Limb (tissue), 2 donors: ENCODE results near the gene KLHL29.

Experiments
- DNase-seq, 2 donors: peaks; one replicate each; pipeline ENCODE4 v3.0.0-alpha.2; 2016; ENCODE audit errors: extremely low spot score in 2 of 2

The KLHL29 gene

DNA sequence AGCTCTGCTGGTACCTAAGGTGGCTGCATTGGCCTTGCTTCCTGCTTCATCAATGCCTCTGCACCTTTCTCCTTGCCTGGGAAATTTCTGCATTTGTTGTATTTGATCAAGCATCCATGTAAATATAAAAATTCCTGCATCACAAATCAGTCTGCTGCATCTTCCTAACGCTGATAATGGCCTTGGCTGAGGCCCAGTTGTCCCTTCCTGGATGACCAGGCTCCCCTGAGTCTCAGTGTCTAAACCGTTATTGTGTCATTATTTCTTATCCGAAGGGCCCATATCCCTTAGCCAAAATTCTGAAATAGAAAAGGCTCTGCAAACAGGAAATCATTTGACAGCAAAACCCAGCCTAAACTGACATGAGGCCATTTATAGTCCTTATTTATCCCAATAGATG, 62.4 kb downstream of the KLHL29 start:
- DNase-seq: no peak

GRCh38 chr2:23448906-23449305, 63.9 kb downstream of the KLHL29 start:
- DNase-seq: no peak

DNA sequence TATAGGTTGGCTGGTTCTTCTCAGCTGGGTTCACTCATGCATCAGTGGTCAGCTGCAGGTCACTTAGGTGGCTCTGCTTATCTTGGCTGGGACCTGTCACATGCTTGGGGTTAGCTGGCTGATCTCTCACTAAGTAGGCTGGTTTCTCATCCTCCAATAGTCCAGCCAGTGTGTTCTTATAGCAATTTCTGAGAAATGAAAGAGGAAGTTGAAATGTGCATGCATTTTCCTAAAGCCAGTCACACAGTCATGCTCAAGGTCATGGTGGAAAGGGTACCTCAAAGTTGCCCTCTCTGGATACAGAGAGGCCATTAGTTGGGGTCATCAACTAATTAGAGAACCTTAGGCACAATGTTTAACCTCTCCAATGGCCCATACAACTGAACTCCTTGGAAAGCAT, 64.4 kb downstream of the KLHL29 start:
- no peak for DNase-seq

- DNase-seq: no peak
Observed at GRCh38 chr2:23449831-23450331, 64.9 kb downstream of the KLHL29 start.

DNA sequence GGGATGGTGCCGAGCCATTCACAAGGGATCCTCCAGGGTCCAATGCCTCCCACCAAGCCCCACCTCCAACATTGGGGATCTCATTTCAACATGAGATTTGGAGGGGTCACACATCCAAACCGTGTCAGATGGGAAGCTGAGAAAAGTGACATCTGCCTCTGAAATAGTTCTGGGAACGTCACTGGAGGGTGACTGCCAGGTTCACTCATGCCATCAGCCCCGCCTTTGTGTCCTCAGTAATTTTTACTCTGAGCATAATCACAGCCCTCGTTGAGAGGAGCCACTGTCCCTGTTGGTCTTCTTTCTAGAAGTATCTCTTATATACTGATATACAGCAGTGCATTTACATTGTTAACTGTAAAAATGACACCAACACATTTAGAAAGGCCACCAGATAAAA, 67.4 kb downstream of the KLHL29 start:
- no peak for DNase-seq

DNA sequence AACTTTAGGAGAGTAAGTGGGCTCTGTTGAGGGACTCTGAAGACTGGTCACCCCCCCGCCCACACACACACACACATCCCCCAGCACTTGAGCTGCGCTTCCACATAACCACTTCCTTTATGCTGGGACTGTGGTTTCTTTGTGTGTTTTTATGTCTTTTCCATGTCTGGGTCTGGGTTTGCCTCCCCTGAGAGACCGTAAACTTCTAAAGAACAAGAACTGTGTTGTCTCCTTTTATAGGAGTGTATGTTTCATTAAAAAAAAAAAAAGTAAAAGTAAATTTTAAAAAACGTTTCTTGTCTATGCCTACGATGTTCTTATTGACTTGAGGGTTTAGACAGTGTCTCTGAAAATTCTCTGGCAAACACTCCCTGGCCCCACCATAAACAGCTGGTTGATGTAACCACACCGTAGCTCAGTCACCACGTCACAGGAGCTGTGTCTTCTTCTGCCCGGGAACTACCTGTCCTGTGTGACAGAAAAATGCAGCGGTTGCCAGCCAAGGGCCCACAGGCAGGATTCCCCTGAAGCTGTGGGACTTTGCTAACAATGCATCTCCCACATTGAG, 68.0 kb downstream of the KLHL29 start:
- peak in 1 of 2 donors; percentile 52 for DNase-seq

GRCh38 chr2:23453432-23453831, 68.5 kb downstream of the KLHL29 start:
- no peak for DNase-seq

DNA sequence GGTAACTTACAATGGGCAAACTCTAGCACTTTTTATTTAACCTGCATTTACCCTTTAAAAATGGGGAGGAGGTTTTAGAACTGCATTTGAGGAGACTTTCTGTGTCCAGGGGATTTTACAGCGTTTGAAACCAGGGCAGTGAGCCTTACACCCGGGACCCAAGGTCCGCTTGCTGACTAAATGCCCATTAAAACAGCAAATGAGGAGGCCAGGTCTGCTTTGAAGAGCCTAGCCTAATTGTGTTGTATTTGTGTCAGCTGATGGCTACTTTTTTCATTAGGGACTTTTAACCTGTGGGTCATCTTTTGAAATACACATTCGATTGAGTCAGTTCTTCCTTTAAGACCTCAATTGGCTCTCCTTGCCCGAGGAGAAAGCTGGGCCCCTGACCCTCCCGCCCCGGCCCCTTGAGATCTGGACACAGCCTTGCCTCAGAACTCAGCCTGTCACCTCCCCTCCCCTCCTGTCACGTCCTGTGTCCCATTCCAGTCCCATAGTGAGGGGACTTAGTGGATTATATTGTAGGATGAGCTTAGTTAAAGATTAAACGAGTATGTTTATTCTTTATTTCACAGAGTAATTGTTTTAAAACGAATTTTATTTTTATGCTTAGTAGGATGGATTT, 69.0 kb downstream of the KLHL29 start:
- DNase-seq: no peak

- DNase-seq: no peak
Observed at GRCh38 chr2:23454501-23455120, 69.6 kb downstream of the KLHL29 start.

DNA sequence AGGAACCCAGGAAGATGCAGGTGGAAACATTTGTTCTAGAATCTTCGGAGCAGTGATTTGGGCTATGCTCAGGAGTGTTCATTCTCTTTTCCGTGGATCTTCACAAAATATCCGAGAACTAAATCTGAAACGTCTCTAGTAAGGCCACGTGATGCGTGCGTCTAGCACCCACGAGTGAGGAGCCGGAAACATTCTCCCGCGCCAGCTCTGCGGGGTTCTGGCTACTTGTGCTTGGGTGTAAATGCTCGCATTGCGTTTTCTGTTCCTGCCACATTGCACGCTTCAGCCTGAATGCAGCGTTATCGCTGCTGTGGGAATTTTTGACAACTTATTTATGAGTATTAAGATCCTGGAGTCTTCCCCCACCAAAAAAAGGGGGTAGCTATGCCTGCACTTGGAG, 71.4 kb downstream of the KLHL29 start:
- DNase-seq: no peak

- DNase-seq: no peak
Observed at GRCh38 chr2:23456881-23457760, 72.1 kb downstream of the KLHL29 start.

DNA sequence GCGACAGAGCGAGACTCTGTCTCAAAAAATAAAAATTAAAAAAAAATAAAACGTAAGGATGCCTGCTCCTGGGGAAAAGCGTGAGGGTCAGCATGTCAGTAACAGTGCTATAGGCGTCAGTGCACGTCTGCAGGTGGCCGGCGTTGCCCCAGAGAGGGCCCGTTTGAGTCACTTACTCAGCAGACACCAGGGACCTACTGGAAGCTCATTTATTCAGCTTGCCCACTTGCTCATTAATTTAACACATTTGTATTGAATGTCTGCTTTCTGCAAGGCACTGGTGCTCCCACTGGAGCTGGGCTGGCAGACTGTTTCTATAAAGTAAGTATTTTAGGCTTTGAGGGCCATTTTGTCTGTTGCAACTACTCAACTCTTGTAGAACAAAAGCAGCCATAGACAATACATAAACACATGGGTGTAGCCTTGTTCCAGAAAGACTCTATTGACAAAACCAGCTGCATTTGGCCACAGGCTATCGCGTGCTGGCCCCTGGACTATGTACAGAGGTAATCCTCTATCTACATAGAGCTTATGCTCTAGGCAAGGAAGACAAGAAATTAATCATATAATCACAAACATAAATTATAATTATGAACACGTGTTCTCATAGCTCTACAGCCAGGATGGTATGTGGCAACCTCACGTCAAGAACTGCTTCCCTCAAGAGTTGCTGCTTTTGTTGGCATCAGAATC, 73.2 kb downstream of the KLHL29 start:
- no peak for DNase-seq

DNA sequence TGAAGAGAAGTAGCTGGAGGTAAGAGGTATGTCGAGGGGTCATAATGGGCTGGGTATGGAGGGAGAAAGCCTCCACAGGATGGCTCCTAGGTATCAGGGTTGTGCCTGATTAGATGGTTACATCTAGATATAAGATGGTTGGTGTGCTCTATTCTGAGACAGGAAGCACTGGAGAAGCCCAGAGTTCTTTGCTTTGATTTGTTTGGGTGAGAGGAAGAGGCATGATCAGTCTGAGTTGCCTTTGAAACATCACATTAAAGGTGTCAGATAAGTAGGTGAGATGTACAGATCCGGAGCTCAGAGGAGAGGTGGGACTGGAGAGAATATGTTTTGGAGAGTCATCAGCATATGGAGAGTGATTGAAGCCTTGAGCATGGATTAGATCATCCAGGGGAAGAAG, 74.1 kb downstream of the KLHL29 start:
- no peak for DNase-seq

DNA sequence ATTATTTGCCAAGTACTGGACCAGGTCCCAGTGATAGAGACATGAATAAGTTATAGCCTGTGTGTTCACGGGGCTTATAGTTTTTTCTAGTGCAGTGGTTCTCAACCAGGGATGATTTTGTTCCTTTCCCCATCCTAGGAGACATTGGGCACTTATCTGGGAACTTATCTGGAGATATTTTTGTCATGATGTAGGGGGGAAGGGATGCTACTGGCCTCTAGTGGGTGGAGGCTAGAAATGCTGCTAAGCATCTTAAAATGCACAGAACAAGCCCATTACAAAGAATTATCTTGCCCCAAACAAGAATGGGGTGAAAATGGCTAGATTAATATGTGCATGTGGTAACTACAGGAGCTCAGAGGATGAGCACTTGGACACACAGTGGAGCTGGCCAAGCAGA, 75.2 kb downstream of the KLHL29 start:
- no peak for DNase-seq

GRCh38 chr2:23460993-23461392, 76.0 kb downstream of the KLHL29 start:
- no peak for DNase-seq

- DNase-seq: no peak
Observed at GRCh38 chr2:23464156-23464555, 79.2 kb downstream of the KLHL29 start.

- DNase-seq: no peak
Observed at GRCh38 chr2:23464905-23465537, 80.0 kb downstream of the KLHL29 start.

DNA sequence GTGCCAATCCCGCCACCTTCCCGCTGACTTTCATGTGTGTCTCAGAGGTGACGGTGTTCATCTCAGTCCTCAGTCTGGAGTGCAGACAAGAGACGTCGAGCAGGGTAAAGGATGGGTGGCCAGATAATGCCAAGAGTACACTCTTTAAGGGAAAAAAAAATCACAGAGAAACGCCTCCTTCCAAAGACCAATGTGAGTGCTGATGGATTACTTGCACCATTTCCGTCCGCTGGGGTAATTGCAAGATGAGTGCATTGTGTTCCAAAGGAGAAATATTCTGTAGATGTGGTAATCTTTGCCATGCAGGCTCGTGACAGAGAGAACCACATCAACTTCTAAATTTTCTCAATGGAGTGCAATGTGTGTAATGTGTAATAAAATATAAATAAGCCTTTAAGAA, 81.0 kb downstream of the KLHL29 start:
- DNase-seq: no peak

- no peak for DNase-seq
Observed at GRCh38 chr2:23467618-23468017, 82.6 kb downstream of the KLHL29 start.

GRCh38 chr2:23468474-23469141, 83.6 kb downstream of the KLHL29 start:
- DNase-seq: peak in 1 of 2 donors; percentile 18
